ENCODE measurements around the gene KHSRP. TPM values are rescaled to one million over a fixed set of nuclear protein-coding genes. Genes with fewer than 3 reads are reported as not detected.

KHSRP gene
- total and polyA plus RNA-seq, 2 donors, result 85.5 to 167 TPM

GRCh38 chr19:6458695-6459261, 34.2 kb upstream of the KHSRP start:
- Histone ChIP-seq H3K4me3 (ENCODE audit: low read depth, low read length) (peak overlapping the region; percentile 87), H3K36me3 (ENCODE audit: insufficient read depth) (no peaks in the 10 kb centered on the region), H3K4me1 (ENCODE audit: insufficient read depth) (no peaks in the 10 kb centered on the region), H3K27ac (ENCODE audit: low read depth) (peak overlapping the region; percentile 7)
- no peak for DNase-seq (ENCODE audit: extremely low spot score)
- WGBS, result 34% methylated on average over 16 of the region's 16 CpGs

- H3K27ac ChIP-seq (ENCODE audit: low read depth), result no peak overlapping the region
- H3K4me1 ChIP-seq (ENCODE audit: insufficient read depth), result no peaks in the 10 kb centered on the region
- 82% methylated on average over 17 of the region's 17 CpGs for WGBS
- DNase-seq (ENCODE audit: extremely low spot score), result no peak
- no peak overlapping the region for H3K4me3 ChIP-seq (ENCODE audit: low read depth, low read length)
- H3K36me3 ChIP-seq (ENCODE audit: insufficient read depth), result no peaks in the 10 kb centered on the region
These were observed 33.5 kb upstream of the KHSRP start for GRCh38 chr19:6457958-6458694.

- H3K4me1 ChIP-seq (ENCODE audit: insufficient read depth), result no peaks in the 10 kb centered on the region
- no peaks in the 10 kb centered on the region for H3K36me3 ChIP-seq (ENCODE audit: insufficient read depth)
- 88% methylated on average over 15 of the region's 15 CpGs for WGBS
- H3K27ac ChIP-seq (ENCODE audit: low read depth), result no peak overlapping the region
- H3K4me3 ChIP-seq (ENCODE audit: low read depth, low read length), result no peak overlapping the region
- no peak for DNase-seq (ENCODE audit: extremely low spot score)
These were observed 31.3 kb upstream of the KHSRP start for GRCh38 chr19:6455924-6456323.

- 98% methylated on average over 11 of the region's 11 CpGs for WGBS
- Histone ChIP-seq H3K36me3 (ENCODE audit: insufficient read depth) (no peaks in the 10 kb centered on the region), H3K27ac (ENCODE audit: low read depth) (no peak overlapping the region), H3K4me1 (ENCODE audit: insufficient read depth) (no peaks in the 10 kb centered on the region), H3K4me3 (ENCODE audit: low read depth, low read length) (no peak overlapping the region)
- DNase-seq (ENCODE audit: extremely low spot score), result no peak
These were observed 29.4 kb upstream of the KHSRP start for GRCh38 chr19:6453951-6454565.

GRCh38 chr19:6452899-6453298, 28.3 kb upstream of the KHSRP start:
- no peaks in the 10 kb centered on the region for H3K36me3 ChIP-seq (ENCODE audit: insufficient read depth)
- H3K4me1 ChIP-seq (ENCODE audit: insufficient read depth), result no peaks in the 10 kb centered on the region
- no peak for DNase-seq (ENCODE audit: extremely low spot score)
- H3K27ac ChIP-seq (ENCODE audit: low read depth), result no peak overlapping the region
- no peak overlapping the region for H3K4me3 ChIP-seq (ENCODE audit: low read depth, low read length)
- WGBS, result 99% methylated on average over 2 of the region's 2 CpGs

GRCh38 chr19:6452223-6452614, 27.6 kb upstream of the KHSRP start:
- no peak overlapping the region for H3K4me3 ChIP-seq (ENCODE audit: low read depth, low read length)
- WGBS, result 96% methylated on average over 19 of the region's 19 CpGs
- no peak for DNase-seq (ENCODE audit: extremely low spot score)
- H3K27ac ChIP-seq (ENCODE audit: low read depth), result no peak overlapping the region
- H3K4me1 ChIP-seq (ENCODE audit: insufficient read depth), result no peaks in the 10 kb centered on the region
- no peaks in the 10 kb centered on the region for H3K36me3 ChIP-seq (ENCODE audit: insufficient read depth)

- H3K36me3 ChIP-seq (ENCODE audit: insufficient read depth), result peaks cover under 1% of the 10 kb centered on the region
- no peak overlapping the region for H3K27ac ChIP-seq (ENCODE audit: low read depth)
These were observed 27.1 kb upstream of the KHSRP start for GRCh38 chr19:6451583-6452222.

GRCh38 chr19:6450166-6450565, 25.6 kb upstream of the KHSRP start:
- H3K36me3 ChIP-seq (ENCODE audit: insufficient read depth), result peaks cover 2% of the 10 kb centered on the region
- 96% methylated on average over 5 of the region's 5 CpGs for WGBS
- H3K4me3 ChIP-seq (ENCODE audit: low read depth, low read length), result no peak overlapping the region
- no peak for DNase-seq (ENCODE audit: extremely low spot score)
- H3K27ac ChIP-seq (ENCODE audit: low read depth), result no peak overlapping the region
- no peaks in the 10 kb centered on the region for H3K4me1 ChIP-seq (ENCODE audit: insufficient read depth)

More at GRCh38 chr19:6451583-6452222, 27.1 kb upstream of the KHSRP start:
- no peak for DNase-seq (ENCODE audit: extremely low spot score)
- WGBS, result 94% methylated on average over 7 of the region's 7 CpGs
- no peaks in the 10 kb centered on the region for H3K4me1 ChIP-seq (ENCODE audit: insufficient read depth)
- no peak overlapping the region for H3K4me3 ChIP-seq (ENCODE audit: low read depth, low read length)

- WGBS, result 86% methylated on average over 3 of the region's 3 CpGs
- H3K27ac ChIP-seq (ENCODE audit: low read depth), result no peak overlapping the region
- no peak for DNase-seq (ENCODE audit: extremely low spot score)
- H3K36me3 ChIP-seq (ENCODE audit: insufficient read depth), result peaks cover 2% of the 10 kb centered on the region
- no peaks in the 10 kb centered on the region for H3K4me1 ChIP-seq (ENCODE audit: insufficient read depth)
- no peak overlapping the region for H3K4me3 ChIP-seq (ENCODE audit: low read depth, low read length)
These were observed 23.4 kb upstream of the KHSRP start for GRCh38 chr19:6448045-6448444.

GRCh38 chr19:6446452-6446851, 21.8 kb upstream of the KHSRP start:
- Histone ChIP-seq H3K4me1 (ENCODE audit: insufficient read depth) (no peaks in the 10 kb centered on the region), H3K4me3 (ENCODE audit: low read depth, low read length) (no peak overlapping the region), H3K27ac (ENCODE audit: low read depth) (no peak overlapping the region), H3K36me3 (ENCODE audit: insufficient read depth) (peaks cover 2% of the 10 kb centered on the region)
- 94% methylated on average over 3 of the region's 3 CpGs for WGBS
- no peak for DNase-seq (ENCODE audit: extremely low spot score)

GRCh38 chr19:6443986-6444385, 19.4 kb upstream of the KHSRP start:
- no peak overlapping the region for H3K4me3 ChIP-seq (ENCODE audit: low read depth, low read length)
- 90% methylated on average over 13 of the region's 13 CpGs for WGBS
- H3K4me1 ChIP-seq (ENCODE audit: insufficient read depth), result no peaks in the 10 kb centered on the region
- no peak overlapping the region for H3K27ac ChIP-seq (ENCODE audit: low read depth)
- peaks cover 2% of the 10 kb centered on the region for H3K36me3 ChIP-seq (ENCODE audit: insufficient read depth)
- no peak for DNase-seq (ENCODE audit: extremely low spot score)

- no peak for DNase-seq (ENCODE audit: extremely low spot score)
- H3K4me1 ChIP-seq (ENCODE audit: insufficient read depth), result no peaks in the 10 kb centered on the region
- no peak overlapping the region for H3K4me3 ChIP-seq (ENCODE audit: low read depth, low read length)
- no peak overlapping the region for H3K27ac ChIP-seq (ENCODE audit: low read depth)
- peaks cover 2% of the 10 kb centered on the region for H3K36me3 ChIP-seq (ENCODE audit: insufficient read depth)
- WGBS, result 80% methylated on average over 13 of the region's 13 CpGs
These were observed 17.6 kb upstream of the KHSRP start for GRCh38 chr19:6442087-6442688.

GRCh38 chr19:6440905-6441304, 16.3 kb upstream of the KHSRP start:
- H3K4me3 ChIP-seq (ENCODE audit: low read depth, low read length), result no peak overlapping the region
- DNase-seq (ENCODE audit: extremely low spot score), result no peak
- 88% methylated on average over 3 of the region's 3 CpGs for WGBS
- no peaks in the 10 kb centered on the region for H3K4me1 ChIP-seq (ENCODE audit: insufficient read depth)
- no peak overlapping the region for H3K27ac ChIP-seq (ENCODE audit: low read depth)
- no peaks in the 10 kb centered on the region for H3K36me3 ChIP-seq (ENCODE audit: insufficient read depth)

Measured in urinary bladder (tissue), 4 donors.